Ramos (cell line): Measurements from ENCODE around the gene ACRBP.

Experiments
- in situ Hi-C: fragments of 300-500 bp; cut with MboI; formaldehyde crosslinking; loops from one replicate; pipeline ENCODE4 v1.14.3; 2022; ENCODE audit warnings: low sequenced_read_pairs; ENCODE audit not compliant: unreplicated experiment

Gene ACRBP

DNA sequence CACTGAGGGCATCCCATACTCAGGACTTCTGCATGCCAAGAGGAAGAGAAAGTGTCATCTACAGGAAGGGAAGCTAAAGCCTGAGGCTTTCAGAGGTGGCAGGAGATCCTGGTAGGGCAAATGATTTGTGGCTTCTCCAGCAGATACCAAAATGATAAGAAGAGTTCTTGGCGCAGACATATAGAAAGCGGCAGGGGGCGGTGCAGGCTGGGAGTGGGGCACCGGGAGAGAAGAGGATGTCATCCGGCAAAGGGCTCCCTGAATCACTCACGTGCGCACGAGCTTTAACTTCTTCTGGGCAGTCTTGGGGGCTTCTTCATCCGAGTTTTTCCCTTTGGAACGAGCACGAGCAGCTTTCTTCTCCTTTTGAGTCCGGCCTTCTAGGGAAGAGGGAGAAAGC is 5.2 kb upstream of the ACRBP start:
- in situ Hi-C loops, result no loop called here

GRCh38 chr12:6650832-6651231 is 3.6 kb upstream of the ACRBP start:
- in situ Hi-C loops, result no loop called here

DNA sequence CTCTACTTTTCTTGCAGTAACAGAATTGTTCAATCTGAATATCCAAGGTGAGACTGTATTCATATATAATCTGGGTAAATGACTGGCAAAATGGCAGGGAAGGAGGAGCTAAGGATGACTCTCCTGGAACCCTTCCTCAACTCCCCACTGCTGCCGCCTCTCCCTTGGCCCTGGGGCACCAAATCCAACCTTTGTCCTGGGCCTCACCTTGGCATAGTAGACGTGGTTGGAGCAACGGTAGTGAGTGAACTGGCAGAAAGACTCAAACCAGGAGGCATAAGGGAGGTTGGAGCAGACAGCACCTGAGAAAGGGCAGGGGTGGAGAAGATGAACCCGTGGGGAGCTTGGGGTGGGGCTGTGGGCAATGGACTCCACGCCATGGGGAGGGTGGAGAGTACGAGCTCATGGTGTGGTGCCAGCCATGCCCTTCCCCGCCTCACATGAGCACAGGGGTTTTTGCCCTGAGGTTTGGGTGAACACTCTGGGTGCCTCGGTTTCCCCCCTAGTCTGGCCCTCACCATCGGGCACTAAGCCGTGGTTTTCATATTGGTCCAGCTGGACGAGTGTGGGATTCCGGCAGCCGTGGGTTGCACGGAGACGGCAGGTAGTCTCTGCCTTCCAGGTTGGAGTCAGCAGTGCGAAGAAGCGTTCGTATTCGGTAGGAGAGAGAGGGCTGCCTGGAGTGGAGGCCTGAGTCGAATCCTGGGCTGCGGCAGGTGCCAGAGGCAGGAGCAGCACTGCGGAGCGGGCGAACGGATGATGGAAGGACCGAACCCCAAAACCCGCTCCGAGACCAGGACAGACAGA is 753 bp downstream of the ACRBP start:
- in situ Hi-C loops, result no loop called here

DNA sequence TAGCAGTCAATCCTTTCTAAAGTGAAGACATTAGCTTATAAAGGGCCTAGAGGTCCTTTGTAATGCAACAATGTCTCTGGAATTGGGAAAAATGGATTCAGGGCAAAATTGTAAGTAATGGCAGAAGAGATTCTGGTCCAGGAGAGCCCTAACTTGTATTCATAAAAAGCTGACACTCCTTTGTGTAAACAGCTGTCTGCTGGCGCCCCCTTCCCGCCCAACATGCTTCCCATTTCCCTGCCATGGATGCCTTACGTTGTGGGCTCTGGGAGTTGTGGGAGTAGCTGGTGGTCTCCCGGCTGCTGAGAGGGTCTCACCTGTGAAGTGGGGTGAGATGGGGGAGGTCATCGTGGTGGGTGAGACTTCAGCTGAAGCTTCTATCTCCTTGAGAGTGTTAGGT is 2.3 kb downstream of the ACRBP start:
- in situ Hi-C loops, result no loop called here

GRCh38 chr12:6644257-6644596 is 3.0 kb downstream of the ACRBP start:
- in situ Hi-C loops, result no loop called here

- in situ Hi-C loops, result no loop called here
Observed at GRCh38 chr12:6643569-6644256, 3.5 kb downstream of the ACRBP start.

DNA sequence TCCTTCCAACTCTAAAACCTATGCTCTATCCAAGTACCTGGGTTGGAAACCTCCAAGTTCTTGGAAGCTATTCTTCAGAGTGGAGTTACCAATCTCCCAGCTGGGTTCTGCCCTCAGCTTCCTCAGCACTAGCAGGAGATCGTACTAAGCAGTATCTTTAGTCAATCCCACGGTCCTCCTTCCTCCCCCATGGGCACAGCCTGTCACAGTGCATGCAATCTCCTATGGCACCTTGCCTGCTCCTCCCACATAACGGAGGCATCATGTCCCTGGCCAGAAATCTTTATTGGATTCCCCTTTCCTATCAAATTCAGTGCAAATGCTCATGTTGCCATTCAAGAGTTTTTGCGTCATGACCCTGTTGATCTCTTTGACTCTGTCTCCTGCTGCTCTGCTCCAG is 6.1 kb downstream of the ACRBP start:
- in situ Hi-C loops, result no loop called here

DNA sequence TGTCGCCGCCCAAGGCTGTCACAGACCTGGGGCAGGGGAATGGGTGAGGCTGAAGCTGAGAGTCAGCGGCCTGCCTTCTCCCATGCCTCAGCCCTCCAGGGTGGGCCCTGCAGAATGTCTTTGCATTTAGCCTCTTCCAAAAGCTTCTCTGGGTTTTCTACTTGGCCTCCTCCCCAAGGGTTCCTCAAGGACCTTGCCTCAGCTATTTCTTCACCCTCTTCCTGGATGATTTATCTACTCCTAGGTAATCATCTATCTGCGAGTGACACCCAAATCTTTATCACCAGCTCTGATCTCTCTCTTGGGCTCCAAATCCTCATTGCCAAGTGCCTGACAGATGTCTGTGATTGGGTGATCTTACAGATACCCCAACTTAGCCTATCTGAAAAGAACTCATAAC is 6.7 kb downstream of the ACRBP start:
- in situ Hi-C loops, result no loop called here

- in situ Hi-C loops, result no loop called here
Observed at GRCh38 chr12:6639151-6639801, 8.0 kb downstream of the ACRBP start.

DNA sequence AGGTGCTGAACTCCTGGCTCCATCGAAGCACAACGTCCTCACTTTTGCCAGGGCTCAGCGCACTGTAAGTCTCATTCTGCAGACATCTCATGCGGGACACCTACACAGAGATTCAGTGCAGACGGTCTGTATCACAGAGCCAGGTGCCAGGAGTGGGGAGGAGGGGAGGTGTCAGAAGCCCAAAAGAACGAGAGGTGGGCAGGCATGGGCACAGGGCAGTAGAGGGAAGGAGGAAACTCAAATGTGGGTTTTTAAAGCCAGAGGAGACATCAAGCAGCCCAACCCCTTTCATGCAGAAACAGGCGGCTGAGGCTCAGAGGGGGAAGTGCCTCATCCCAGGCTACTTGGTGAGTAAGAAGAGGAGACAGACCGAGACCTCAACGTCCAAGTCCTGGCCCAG is 8.9 kb downstream of the ACRBP start:
- in situ Hi-C loops, result no loop called here

GRCh38 chr12:6635856-6636531 is 11.2 kb downstream of the ACRBP start, which contains the start of gene LPAR5:
Gene LPAR5, minus strand, starts transcription at chr12:6635959. Its CDS starts 14,711 bp downstream, at chr12:6621248.
- in situ Hi-C loops, result no loop called here

GRCh38 chr12:6635375-6635855 is 11.8 kb downstream of the ACRBP start:
- in situ Hi-C loops, result no loop called here

GRCh38 chr12:6632026-6632983 is 14.9 kb downstream of the ACRBP start:
- in situ Hi-C loops, result no loop called here

GRCh38 chr12:6631549-6631961 is 15.7 kb downstream of the ACRBP start:
- in situ Hi-C loops, result no loop called here

DNA sequence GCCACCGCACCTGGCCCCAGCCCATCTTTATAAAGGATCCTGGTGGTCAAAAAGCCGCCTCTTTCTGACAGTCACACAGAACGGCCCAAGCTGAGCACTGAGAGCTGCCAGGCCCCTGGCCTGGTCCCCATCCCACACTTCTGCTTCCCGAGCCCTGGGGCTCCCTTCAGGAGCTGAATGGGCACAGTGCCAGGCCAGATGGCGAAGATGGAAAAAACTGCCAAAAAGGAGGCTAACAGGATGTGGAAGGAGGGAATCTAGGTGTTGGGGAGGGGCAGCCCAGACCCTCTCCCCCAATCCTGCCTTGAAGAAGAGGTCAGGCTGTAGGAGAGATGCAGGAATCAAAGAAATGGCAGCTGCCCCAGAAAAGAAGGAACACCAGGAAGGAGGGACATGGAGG is 16.5 kb downstream of the ACRBP start:
- in situ Hi-C loops, result no loop called here

DNA sequence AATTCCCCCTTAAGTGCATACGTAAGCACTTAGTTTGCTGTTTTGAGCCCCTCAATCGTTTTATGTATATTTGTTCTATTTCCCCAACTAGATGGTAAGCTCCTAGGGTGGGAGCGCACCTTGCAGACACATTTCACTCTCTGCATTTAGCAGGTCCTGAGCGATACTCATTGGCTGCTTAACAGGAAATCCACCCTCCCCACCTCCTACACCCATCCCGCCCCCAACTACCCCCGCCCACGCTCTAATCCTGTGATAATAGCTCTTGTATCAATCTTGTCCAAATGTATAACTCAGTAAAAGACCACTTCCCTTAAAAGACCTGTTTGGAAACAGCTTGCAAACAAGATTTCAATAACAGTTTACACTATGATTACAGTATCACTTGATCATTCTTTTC is 19.6 kb downstream of the ACRBP start:
- in situ Hi-C loops, result loop anchor here (10.0 kb wide), 1 partner anchor 207 kb away; no protein-coding TSS in a partner anchor

DNA sequence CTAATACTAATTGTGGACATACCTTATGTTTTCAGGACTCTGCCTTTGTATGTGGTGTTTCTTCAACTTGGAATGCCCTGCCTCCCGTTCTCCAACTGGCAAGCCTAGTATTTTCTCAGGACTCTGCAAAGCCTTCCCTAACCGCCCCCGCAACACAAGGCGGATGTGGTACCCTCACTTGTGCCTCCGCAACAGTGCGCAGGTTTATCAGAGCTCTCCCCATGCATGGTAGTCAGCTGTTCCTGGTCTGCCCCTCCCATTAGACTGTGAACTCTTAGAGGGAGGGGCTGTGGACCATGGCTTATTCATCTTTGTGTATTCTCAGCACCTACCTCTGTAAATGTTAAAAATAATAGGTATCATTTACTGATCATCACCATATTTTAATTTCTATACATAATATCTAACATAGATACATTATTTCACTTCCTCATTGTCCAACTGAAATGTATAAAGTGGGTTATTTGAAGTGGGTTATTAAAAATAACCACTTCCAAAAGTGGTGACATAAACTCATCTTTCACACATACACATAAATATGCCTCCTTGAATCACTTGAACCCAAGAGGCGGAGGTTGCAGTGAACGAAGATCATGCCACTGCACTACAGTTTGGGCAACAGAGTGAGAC is 20.5 kb downstream of the ACRBP start:
- in situ Hi-C loops, result loop anchor here (10.0 kb wide), 1 partner anchor 208 kb away; no protein-coding TSS in a partner anchor

GRCh38 chr12:6620885-6621274 is 26.4 kb downstream of the ACRBP start:
- in situ Hi-C loops, result loop anchor here (10.0 kb wide), 1 partner anchor 214 kb away; no protein-coding TSS in a partner anchor
